MM.1S (cell line): ENCODE data around the gene CLN6.

Source experiments
- CTCF ChIP-seq: fragments of 300-600 bp; sonication (generic); IDR thresholded peaks from 2 replicates; pipeline ENCODE4 v1.5.1; 2016; ENCODE audit warnings: antibody characterized with exemption, low read length, mixed read lengths
- EZH2 ChIP-seq: fragments of 300-600 bp; sonication (generic); optimal IDR thresholded peaks from 2 replicates; pipeline ENCODE3; 2017; ENCODE audit warnings: low read depth, mild to moderate bottlenecking, antibody characterized with exemption, low read length, mixed read lengths

DNA sequence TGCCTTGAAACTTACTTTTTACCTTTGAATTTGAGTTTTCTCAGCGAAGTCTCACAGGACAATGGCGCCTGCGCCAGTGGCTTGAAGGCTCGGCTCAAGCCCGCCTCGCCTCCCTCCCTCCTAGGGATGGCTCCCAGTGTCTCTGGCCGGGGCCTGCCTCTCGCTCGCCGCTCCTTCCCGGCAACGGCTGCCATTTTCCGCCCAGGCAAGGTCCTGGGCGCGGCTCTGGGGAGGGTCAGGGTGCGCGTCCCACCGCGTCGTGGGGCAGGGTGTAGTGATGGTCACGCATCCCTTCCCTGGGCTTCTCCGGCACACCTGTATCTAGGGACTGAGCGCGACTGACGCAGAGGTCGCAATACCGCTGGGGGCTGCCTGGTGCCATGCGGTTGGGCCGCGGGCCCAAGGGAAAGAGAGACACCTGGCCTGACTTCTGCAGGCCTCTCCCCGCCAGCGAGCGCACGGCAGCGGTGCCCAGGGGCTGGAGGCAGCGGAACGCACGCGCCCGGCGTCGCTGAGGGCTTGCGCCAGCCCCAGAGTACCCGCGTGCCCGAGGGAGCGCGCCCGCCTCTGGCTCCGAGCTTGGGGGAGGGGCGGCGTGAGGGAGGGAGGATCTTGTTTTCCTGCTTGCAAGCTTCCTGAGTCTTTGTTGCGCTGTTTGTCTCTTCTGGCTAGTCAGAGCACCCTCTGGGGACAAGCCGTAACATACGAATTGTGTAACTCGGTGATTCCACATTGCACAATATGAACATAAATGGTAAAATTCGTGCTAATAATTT is 27.3 kb upstream of the CLN6 start:
- TF ChIP-seq CTCF (no peak), EZH2 (no peak)
